ENCODE results near the gene HOXA10. TPM values are rescaled to one million over a fixed set of nuclear protein-coding genes. Genes with fewer than 3 reads are reported as not detected.

HOXA10 gene
- total RNA-seq, 1 donor from 2014 or later, result not detected

GRCh38 chr7:27149842-27150567 lies 24.1 kb downstream of the HOXA10 start:
- Histone ChIP-seq H3K27ac (replicated peaks) (no peak overlapping the region), H3K9me3 (replicated peaks) (no peaks in the 10 kb centered on the region), H3K4me1 (peaks cover 51% of the 10 kb centered on the region), H3K4me3 (peak overlapping the region; percentile 55), H3K27me3 (ENCODE audit: low read depth) (peaks cover 100% of the 10 kb centered on the region), H3K36me3 (no peaks in the 10 kb centered on the region)
- no peak for TF ChIP-seq CTCF (IDR thresholded peaks at IDR 0.05; ENCODE audit: borderline replicate concordance)
- intact Hi-C loops (cut with micrococcal nuclease), result no loop called here
- DNase-seq, result no peak

GRCh38 chr7:27148756-27149641 lies 25.1 kb downstream of the HOXA10 start:
- peaks cover 100% of the 10 kb centered on the region for H3K27me3 ChIP-seq (ENCODE audit: low read depth)
- H3K9me3 ChIP-seq (replicated peaks), result no peaks in the 10 kb centered on the region
- H3K4me1 ChIP-seq, result peaks cover 52% of the 10 kb centered on the region
- intact Hi-C loops (cut with micrococcal nuclease), result no loop called here
- TF ChIP-seq CTCF (IDR thresholded peaks at IDR 0.05; ENCODE audit: borderline replicate concordance), result no peak
- DNase-seq, result no peak
- no peaks in the 10 kb centered on the region for H3K36me3 ChIP-seq
- H3K27ac ChIP-seq (replicated peaks), result peak overlapping the region; percentile 30
- H3K4me3 ChIP-seq, result peak overlapping the region; percentile 54

GRCh38 chr7:27148031-27148755 lies 25.9 kb downstream of the HOXA10 start:
- intact Hi-C loops (cut with micrococcal nuclease), result no loop called here
- Histone ChIP-seq H3K36me3 (no peaks in the 10 kb centered on the region), H3K4me1 (peaks cover 60% of the 10 kb centered on the region), H3K27ac (replicated peaks) (peak overlapping the region; percentile 30), H3K27me3 (ENCODE audit: low read depth) (peaks cover 100% of the 10 kb centered on the region), H3K9me3 (replicated peaks) (no peaks in the 10 kb centered on the region), H3K4me3 (peak overlapping the region; percentile 54)
- no peak for DNase-seq
- TF ChIP-seq CTCF (IDR thresholded peaks at IDR 0.05; ENCODE audit: borderline replicate concordance), result no peak

GRCh38 chr7:27147199-27148030 lies 26.7 kb downstream of the HOXA10 start, which contains the start of gene HOXA6:
Gene HOXA6, minus strand, starts transcription at chr7:27147774. Its CDS starts 25 bp downstream, at chr7:27147749.
- Histone ChIP-seq H3K4me1 (peaks cover 63% of the 10 kb centered on the region), H3K36me3 (no peaks in the 10 kb centered on the region), H3K27me3 (ENCODE audit: low read depth) (peaks cover 100% of the 10 kb centered on the region), H3K27ac (replicated peaks) (peak within 1 kb of the TSS; percentile 30), H3K4me3 (peak within 1 kb of the TSS; percentile 54), H3K9me3 (replicated peaks) (no peaks in the 10 kb centered on the region)
- intact Hi-C loops (cut with micrococcal nuclease), result no loop called here
- no peak for DNase-seq
- no peak for TF ChIP-seq CTCF (IDR thresholded peaks at IDR 0.05; ENCODE audit: borderline replicate concordance)
